IMR-90 (cell line): Measurements from ENCODE around the gene ZFP42. TPM values are rescaled to one million over a fixed set of nuclear protein-coding genes. Genes with fewer than 3 reads are reported as not detected.

ENCODE experiments used
- ATAC-seq: fragments of 200-7000 bp; cut with Tn5 transposase; 2 replicates; pipeline ENCODE4 v1.9.1; 2020; ENCODE audit warnings: low read depth, mild to moderate bottlenecking, moderate library complexity
- BruUV-seq: library from RNA; stranded (reverse); fragments of 400-500 nt; replicated peaks from 2 replicates; lab custom pipeline; 2021; lab: Mats Ljungman, UMichigan
- CTCF ChIA-PET: fragments of 300-600 bp; formaldehyde crosslinking; extraction: SDS; loops from one replicate; lab custom pipeline; 2021; ENCODE audit warnings: antibody characterized with exemption; lab: Yijun Ruan, JAX
- POLR2A ChIA-PET: fragments of 300-600 bp; sonication (Branson Sonifier 250); formaldehyde crosslinking; loops from one replicate; lab custom pipeline; 2022; ENCODE audit warnings: antibody characterized with exemption; ENCODE audit not compliant: unreplicated experiment; lab: Charles Lee
- DNase-seq: peaks from one replicate; pipeline ENCODE4 v3.0.0; 2013
- H2AFZ ChIP-seq: replicated peaks from 2 replicates; pipeline ENCODE3; 2013; ENCODE audit warnings: low read length, mild to moderate bottlenecking; ENCODE audit not compliant: poor library complexity
- H2AK5ac ChIP-seq: 2 replicates; pipeline ENCODE4 v1.6.1; 2013; ENCODE audit warnings: low read depth, low read length, inconsistent platforms
- H2AK9ac ChIP-seq: replicated peaks from 2 replicates; pipeline ENCODE3; 2013; ENCODE audit warnings: mild to moderate bottlenecking, low read depth, low read length, moderate library complexity; ENCODE audit not compliant: poor library complexity
- H2BK120ac ChIP-seq: 2 replicates; pipeline ENCODE4 v1.6.1; 2013; ENCODE audit warnings: low read depth, low read length, inconsistent platforms
- H2BK15ac ChIP-seq: 3 replicates; pipeline ENCODE4 v1.6.1; 2013; ENCODE audit warnings: low read depth, low read length, inconsistent platforms
- H2BK20ac ChIP-seq: 2 replicates; pipeline ENCODE4 v1.6.1; 2013; ENCODE audit warnings: low read depth, mild to moderate bottlenecking, inconsistent platforms, low read length, moderate library complexity
- H2BK5ac ChIP-seq: 2 replicates; pipeline ENCODE4 v1.6.1; 2013; ENCODE audit warnings: mild to moderate bottlenecking, low read depth, low read length, inconsistent platforms; ENCODE audit not compliant: poor library complexity, severe bottlenecking
- H3K14ac ChIP-seq: replicated peaks from 2 replicates; pipeline ENCODE4 v1.6.1; 2013; ENCODE audit warnings: low read depth, low read length, inconsistent platforms
- H3K18ac ChIP-seq: 2 replicates; pipeline ENCODE4 v1.6.1; 2013; ENCODE audit warnings: low read depth, low read length, control low read depth
- H3K23ac ChIP-seq: 2 replicates; pipeline ENCODE4 v1.6.1; 2013; ENCODE audit warnings: low read depth, low read length, inconsistent platforms
- H3K27ac ChIP-seq: 2 replicates; pipeline ENCODE4 v1.5.1; 2013; ENCODE audit warnings: mild to moderate bottlenecking, control low read depth, low read length; ENCODE audit not compliant: insufficient read depth
- H3K27me3 ChIP-seq: 2 replicates; pipeline ENCODE4 v1.6.1; 2013; ENCODE audit warnings: low read length; ENCODE audit not compliant: control insufficient read depth, insufficient read depth
- H3K36me3 ChIP-seq: 2 replicates; pipeline ENCODE4 v1.6.1; 2013; ENCODE audit warnings: low read length, mixed read lengths; ENCODE audit not compliant: control insufficient read depth, insufficient read depth
- H3K4ac ChIP-seq: 2 replicates; pipeline ENCODE4 v1.6.1; 2013; ENCODE audit warnings: low read depth, low read length, inconsistent platforms
- H3K4me1 ChIP-seq: 2 replicates; pipeline ENCODE4 v1.6.1; 2013; ENCODE audit warnings: low read length, mixed read lengths; ENCODE audit not compliant: control insufficient read depth, insufficient read depth
- H3K4me2 ChIP-seq: 2 replicates; pipeline ENCODE4 v1.6.1; 2013; ENCODE audit warnings: low read depth, mild to moderate bottlenecking, control low read depth, low read length, moderate library complexity
- H3K4me3 ChIP-seq: 2 replicates; pipeline ENCODE4 v1.5.1; 2013; ENCODE audit warnings: low read depth, mild to moderate bottlenecking, control low read depth, low read length, moderate library complexity; ENCODE audit not compliant: insufficient read depth
- H3K56ac ChIP-seq: 2 replicates; pipeline ENCODE4 v1.6.1; 2013; ENCODE audit warnings: low read length, inconsistent platforms; ENCODE audit not compliant: insufficient read depth; ENCODE audit errors: extremely low read depth
- H3K79me1 ChIP-seq, 2 experiments: 2 replicates each; pipeline ENCODE4 v1.6.1; 2013; ENCODE audit warnings: low read length in 2 of 2, inconsistent platforms in 1 of 2, low read depth in 1 of 2
- H3K9ac ChIP-seq: 2 replicates; pipeline ENCODE4 v1.6.1; 2013; ENCODE audit warnings: low read depth, low read length, control low read depth
- H3K9me1 ChIP-seq: 2 replicates; pipeline ENCODE4 v1.6.1; 2013; ENCODE audit warnings: low read length, inconsistent platforms; ENCODE audit not compliant: insufficient read depth
- H3K9me3 ChIP-seq: 2 replicates; pipeline ENCODE4 v1.6.1; 2013; ENCODE audit warnings: low read length; ENCODE audit not compliant: control insufficient read depth, insufficient read depth
- H4K20me1 ChIP-seq: 2 replicates; pipeline ENCODE4 v1.6.1; 2013; ENCODE audit warnings: low read length, inconsistent platforms; ENCODE audit not compliant: insufficient read depth
- H4K5ac ChIP-seq: 2 replicates; pipeline ENCODE4 v1.6.1; 2013; ENCODE audit warnings: mild to moderate bottlenecking, low read depth, low read length, control low read depth
- H4K8ac ChIP-seq, 2 experiments: 2 replicates each; pipeline ENCODE4 v1.6.1; 2013; ENCODE audit warnings: low read depth in 2 of 2, low read length in 2 of 2, control low read depth in 1 of 2, inconsistent platforms in 1 of 2
- H4K91ac ChIP-seq: 2 replicates; pipeline ENCODE4 v1.6.1; 2013; ENCODE audit warnings: low read depth, low read length, inconsistent platforms; ENCODE audit not compliant: insufficient read depth
- CHD1 ChIP-seq: IDR thresholded peaks from 2 replicates; pipeline ENCODE4 v1.6.1; 2012; ENCODE audit warnings: low read depth, low read length, improper control_type of control experiment
- MAFK ChIP-seq: IDR thresholded peaks from 2 replicates; pipeline ENCODE4 v1.6.1; 2012; ENCODE audit warnings: low read depth, low read length, improper control_type of control experiment
- POLR2A ChIP-seq: IDR thresholded peaks from 2 replicates; pipeline ENCODE4 v1.6.1; 2012; ENCODE audit warnings: mild to moderate bottlenecking, low read depth, low read length
- RAD21 ChIP-seq: IDR thresholded peaks from 2 replicates; pipeline ENCODE4 v1.6.1; 2012; ENCODE audit warnings: low read length, improper control_type of control experiment
- SMC3 ChIP-seq: fragments of 150-350 bp; IDR thresholded peaks from 2 replicates; pipeline ENCODE4 v1.6.1; 2016; ENCODE audit warnings: low read depth, mild to moderate bottlenecking, antibody characterized with exemption, low read length, moderate library complexity
- WGBS, 2 experiments: methylation state at CpG; one replicate each; pipeline versions ENCODE4 v1.1.5 to v1.1.7; 2013; ENCODE audit warnings: missing lambda C conversion rate in 2 of 2; ENCODE audit not compliant: insufficient read length in 1 of 2; ENCODE audit errors: extremely low coverage in 2 of 2; 5-methylcytosine and 5-hydroxymethylcytosine counted together
- dilution Hi-C: fragments of 300-500 bp; cut with HindIII; formaldehyde crosslinking; loops from one replicate; pipeline ENCODE4 v1.14.3; 2018; ENCODE audit warnings: low sequenced_read_pairs; ENCODE audit not compliant: unreplicated experiment
- in situ Hi-C: fragments of 300-500 bp; cut with MboI; formaldehyde crosslinking; loops from 3 replicates; pipeline ENCODE4 v1.14.3; 2019; ENCODE audit warnings: low sequenced_read_pairs, inconsistent platforms, mixed read lengths
- intact Hi-C: fragments of 100-400 bp; cut with micrococcal nuclease; formaldehyde crosslinking; loops from 2 replicates; pipeline ENCODE4 v1.10.0; 2022
- polyA plus RNA-seq, 3 experiments: library from polyadenylated mRNA; depleted of rRNA; stranded (reverse); fragments of >200 nt; gene quantifications; 2 replicates each; pipeline ENCODE4 v1.2.3, GENCODE V29; 2012; ENCODE audit warnings: low replicate concordance in 1 of 3
- total RNA-seq: library from RNA; depleted of rRNA; stranded (reverse); fragments of >200 nt; gene quantifications from 2 replicates; pipeline ENCODE4 v1.2.3, GENCODE V29; 2012

Gene ZFP42
- total and polyA plus RNA-seq, 2 of the 4 experiments (the other 2 are of a cell fraction) = not detected

GRCh38 chr4:188006285-188006848 lies 10.8 kb downstream of the ZFP42 start:
- Histone ChIP-seq H3K27me3 (no peaks in the 10 kb centered on the region), H3K9ac (no peak overlapping the region), H4K91ac (no peak overlapping the region), H3K4me1 (no peaks in the 10 kb centered on the region; the same call in 1 of the 2 replicates), H3K4me2 (no peak overlapping the region), H3K14ac (no peak overlapping the region), H3K56ac (no peak overlapping the region), H2AK5ac (no peak overlapping the region), H2BK5ac (no peak overlapping the region), H3K4ac (no peak overlapping the region), H3K9me1 (no peaks in the 10 kb centered on the region), H3K23ac (no peak overlapping the region), H2BK120ac (no peak overlapping the region), H3K4me3 (no peak overlapping the region), H3K9me3 (no peaks in the 10 kb centered on the region), H4K5ac (no peak overlapping the region), H2BK20ac (no peak overlapping the region), H2AFZ (no peak overlapping the region), H2BK15ac (no peak overlapping the region), H4K20me1 (no peaks in the 10 kb centered on the region), H3K79me1 (no peaks in the 10 kb centered on the region), H2AK9ac (no peak overlapping the region), H3K27ac (no peak overlapping the region), H4K8ac (no peak overlapping the region), H3K36me3 (no peaks in the 10 kb centered on the region), H3K18ac (no peak overlapping the region)
- POLR2A ChIA-PET = no interaction called here
- CTCF ChIA-PET = interaction anchor here (0.6 to 1.3 kb wide), 2 partner anchors 12 to 1622 kb away, joined by 3 read pairs; no protein-coding TSS in a partner anchor
- in situ Hi-C loops = no loop called here
- 100% methylated on average over 1 of the region's 5 CpGs; no CpG with 5 or more reads in 1 of the 2 experiments for WGBS, 2 experiments
- intact Hi-C loops = no loop called here
- DNase-seq (no peak), ATAC-seq (no peak)
- TF ChIP-seq MAFK (no peak), RAD21 (no peak), CHD1 (no peak), SMC3 (no peak), POLR2A (no peak)
- BruUV-seq = no TSS peak
- dilution Hi-C loops = no loop called here
